Measurements from ENCODE around the gene XPO6. TPM values are rescaled to one million over a fixed set of nuclear protein-coding genes. Genes with fewer than 3 reads are reported as not detected.

Gene XPO6
- total RNA-seq, 4 donors from 2014 or later = 105 to 166 (median 141) TPM

- DNase-seq (ENCODE audit: low spot score in 2 of 2) = no peak
- 70 to 74% methylated on average over 17 of the region's 17 CpGs for WGBS, 2 donors
- no peak overlapping the region for H3K27ac ChIP-seq
These were observed 118.9 kb downstream of the XPO6 start for GRCh38 chr16:28092721-28093384.

GRCh38 chr16:28091656-28092055 is 120.1 kb downstream of the XPO6 start:
- Histone ChIP-seq H3K27me3 (no peaks in the 10 kb centered on the region), H3K27ac (no peak overlapping the region), H3K9me3 (no peaks in the 10 kb centered on the region), H3K4me3 (no peak overlapping the region), H3K36me3 (peaks cover 0 to 9% (median 0%) of the 10 kb centered on the region in 3 donors), H3K4me1 (no peaks in the 10 kb centered on the region)
- 83 to 86% methylated on average over 11 to 12 of the region's 12 CpGs for WGBS, 2 donors
- TF ChIP-seq EP300 (IDR thresholded peaks at IDR 0.05) (no peak), POLR2A (IDR thresholded peaks at IDR 0.05) (no peak), CTCF (IDR thresholded peaks at IDR 0.05) (no peak)
- DNase-seq (ENCODE audit: low spot score in 2 of 2) = no peak

More at GRCh38 chr16:28092721-28093384, 118.9 kb downstream of the XPO6 start:
- no peaks in the 10 kb centered on the region for H3K9me3 ChIP-seq
- H3K36me3 ChIP-seq = peaks cover 0 to 21% (median 0%) of the 10 kb centered on the region in 3 donors
- no peak overlapping the region for H3K4me3 ChIP-seq
- H3K27me3 ChIP-seq = no peaks in the 10 kb centered on the region
- no peaks in the 10 kb centered on the region for H3K4me1 ChIP-seq
- TF ChIP-seq POLR2A (IDR thresholded peaks at IDR 0.05) (no peak), CTCF (IDR thresholded peaks at IDR 0.05) (no peak), EP300 (IDR thresholded peaks at IDR 0.05) (no peak)

GRCh38 chr16:28090646-28091377 is 121.0 kb downstream of the XPO6 start:
- peaks cover 0 to 1% (median 0%) of the 10 kb centered on the region in 3 donors for H3K36me3 ChIP-seq
- no peaks in the 10 kb centered on the region for H3K9me3 ChIP-seq
- TF ChIP-seq POLR2A (IDR thresholded peaks at IDR 0.05) (no peak), EP300 (IDR thresholded peaks at IDR 0.05) (no peak), CTCF (IDR thresholded peaks at IDR 0.05) (no peak)
- no peak for DNase-seq (ENCODE audit: low spot score in 2 of 2)
- no peak overlapping the region for H3K4me3 ChIP-seq
- H3K4me1 ChIP-seq = no peaks in the 10 kb centered on the region
- H3K27me3 ChIP-seq = no peaks in the 10 kb centered on the region
- WGBS, 2 donors = 68 to 71% methylated on average over 18 to 19 of the region's 19 CpGs
- no peak overlapping the region for H3K27ac ChIP-seq

GRCh38 chr16:28089992-28090365 is 121.8 kb downstream of the XPO6 start:
- H3K9me3 ChIP-seq = no peaks in the 10 kb centered on the region
- no peak for DNase-seq (ENCODE audit: low spot score in 2 of 2)
- H3K4me1 ChIP-seq = no peaks in the 10 kb centered on the region
- H3K27ac ChIP-seq = no peak overlapping the region
- H3K4me3 ChIP-seq = no peak overlapping the region
- H3K36me3 ChIP-seq = no peaks in the 10 kb centered on the region
- TF ChIP-seq POLR2A (IDR thresholded peaks at IDR 0.05) (no peak), CTCF (IDR thresholded peaks at IDR 0.05) (no peak), EP300 (IDR thresholded peaks at IDR 0.05) (no peak)
- 83 to 86% methylated on average over 7 of the region's 7 CpGs for WGBS, 2 donors
- no peaks in the 10 kb centered on the region for H3K27me3 ChIP-seq

Measured in tibial nerve (tissue), 4 donors.